ENCODE data around the gene PROM2. TPM values are rescaled to one million over a fixed set of nuclear protein-coding genes. Genes with fewer than 3 reads are reported as not detected.

PROM2 gene
- total and polyA plus RNA-seq, 4 donors: 0.11 to 1.1 (median 0.24) TPM

DNA sequence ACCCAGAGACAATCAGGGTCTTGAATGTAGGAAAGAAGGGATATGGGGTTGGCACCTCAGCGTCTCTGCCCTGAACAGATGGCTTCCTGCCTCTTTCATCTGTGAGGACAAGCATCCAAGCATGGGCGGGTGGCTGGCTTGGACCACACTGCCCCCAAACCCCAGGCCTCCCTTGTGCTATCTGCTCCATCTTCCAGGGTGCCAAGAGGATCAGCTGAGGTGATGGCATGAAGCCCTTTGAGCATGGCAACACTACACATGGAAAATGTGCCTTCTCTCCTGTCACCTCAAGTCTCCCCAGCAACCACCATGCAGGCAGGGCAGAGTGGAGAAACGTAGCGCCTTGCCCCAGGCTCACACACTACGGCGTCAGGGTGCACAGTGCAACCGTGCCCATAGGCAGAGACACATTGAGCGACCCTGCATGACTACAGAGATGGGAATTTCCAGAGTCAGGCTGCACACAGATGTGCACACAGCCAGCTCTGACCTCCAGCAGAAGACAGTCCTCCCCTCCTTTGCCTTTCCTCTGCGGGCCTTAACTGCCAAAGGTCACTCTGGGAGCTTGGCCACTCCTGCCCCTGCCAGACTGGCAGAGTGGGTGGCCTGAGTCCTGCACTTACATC, 24.4 kb downstream of the PROM2 start:
- H3K4me1 ChIP-seq (ENCODE audit: control insufficient read depth in 4 of 4, insufficient read depth in 4 of 4, low read length in 3 of 4): peaks cover 0 to 3% (median 0%) of the 10 kb centered on the region in 4 donors
- DNase-seq (ENCODE audit: low spot score): no peak
- H3K27ac ChIP-seq (ENCODE audit: low read depth in 1 of 2, low read length in 2 of 2): no peak overlapping the region
- no peaks in the 10 kb centered on the region for H3K27me3 ChIP-seq (ENCODE audit: control insufficient read depth in 4 of 4, insufficient read depth in 4 of 4, low read length in 3 of 4)
- no peak for TF ChIP-seq YY1 (IDR thresholded peaks at IDR 0.05)
- 90% methylated on average over 9 of the region's 9 CpGs for WGBS
- H3K9me3 ChIP-seq (ENCODE audit: control insufficient read depth in 4 of 4, low read length in 3 of 4): no peaks in the 10 kb centered on the region
- H3K9ac ChIP-seq (ENCODE audit: low read depth in 1 of 2, low read length in 2 of 2): no peak overlapping the region
- H3K4me3 ChIP-seq (ENCODE audit: low read depth in 1 of 3, low read length in 3 of 3): no peak overlapping the region
- no peaks in the 10 kb centered on the region for H3K36me3 ChIP-seq (ENCODE audit: control insufficient read depth in 4 of 4, insufficient read depth in 3 of 4, low read depth in 1 of 4, low read length in 3 of 4)

GRCh38 chr2:95299961-95300360, 25.7 kb downstream of the PROM2 start:
- DNase-seq (ENCODE audit: low spot score): no peak
- no peaks in the 10 kb centered on the region for H3K27me3 ChIP-seq (ENCODE audit: control insufficient read depth in 4 of 4, insufficient read depth in 4 of 4, low read length in 3 of 4)
- H3K4me1 ChIP-seq (ENCODE audit: control insufficient read depth in 4 of 4, insufficient read depth in 4 of 4, low read length in 3 of 4): peaks cover 4 to 10% (median 7%) of the 10 kb centered on the region in 4 donors
- no peaks in the 10 kb centered on the region for H3K36me3 ChIP-seq (ENCODE audit: control insufficient read depth in 4 of 4, insufficient read depth in 3 of 4, low read depth in 1 of 4, low read length in 3 of 4)
- H3K9me3 ChIP-seq (ENCODE audit: control insufficient read depth in 4 of 4, low read length in 3 of 4): no peaks in the 10 kb centered on the region
- no peak for TF ChIP-seq ZBTB33 (IDR thresholded peaks at IDR 0.05)
- no peak for TF ChIP-seq JUND (IDR thresholded peaks at IDR 0.05)
- no peak for TF ChIP-seq HNF4G (IDR thresholded peaks at IDR 0.05)
- TF ChIP-seq HNF4A (conservative IDR thresholded peaks at IDR 0.05): no peak
- TF ChIP-seq NR2F2 (IDR thresholded peaks at IDR 0.05): no peak
- no peak for TF ChIP-seq FOXA1 (IDR thresholded peaks at IDR 0.05)
- TF ChIP-seq YY1 (IDR thresholded peaks at IDR 0.05): no peak
- no peak for TF ChIP-seq SP1 (IDR thresholded peaks at IDR 0.05)
- TF ChIP-seq TAF1 (conservative IDR thresholded peaks at IDR 0.05): no peak
- no peak for TF ChIP-seq RAD21 (IDR thresholded peaks at IDR 0.05)
- no peak for TF ChIP-seq GABPA (IDR thresholded peaks at IDR 0.05 in 1 of 2, conservative IDR thresholded peaks at IDR 0.05 in 1 of 2)
- TF ChIP-seq MAX (IDR thresholded peaks at IDR 0.05): no peak
- H3K27ac ChIP-seq (ENCODE audit: low read depth in 1 of 2, low read length in 2 of 2): no peak overlapping the region
- H3K9ac ChIP-seq (ENCODE audit: low read depth in 1 of 2, low read length in 2 of 2): no peak overlapping the region
- WGBS: 92% methylated on average over 9 of the region's 9 CpGs
- no peak overlapping the region for H3K4me3 ChIP-seq (ENCODE audit: low read depth in 1 of 3, low read length in 3 of 3)

GRCh38 chr2:95300450-95300849, 26.2 kb downstream of the PROM2 start:
- Histone ChIP-seq H3K27ac (ENCODE audit: low read depth in 1 of 2, low read length in 2 of 2) (no peak overlapping the region), H3K9me3 (ENCODE audit: control insufficient read depth in 4 of 4, low read length in 3 of 4) (no peaks in the 10 kb centered on the region), H3K27me3 (ENCODE audit: control insufficient read depth in 4 of 4, insufficient read depth in 4 of 4, low read length in 3 of 4) (no peaks in the 10 kb centered on the region), H3K4me1 (ENCODE audit: control insufficient read depth in 4 of 4, insufficient read depth in 4 of 4, low read length in 3 of 4) (peaks cover 7 to 15% (median 10%) of the 10 kb centered on the region in 4 donors), H3K4me3 (ENCODE audit: low read depth in 1 of 3, low read length in 3 of 3) (no peak overlapping the region), H3K9ac (ENCODE audit: low read depth in 1 of 2, low read length in 2 of 2) (no peak overlapping the region), H3K36me3 (ENCODE audit: control insufficient read depth in 4 of 4, insufficient read depth in 3 of 4, low read depth in 1 of 4, low read length in 3 of 4) (no peaks in the 10 kb centered on the region)
- no peak for DNase-seq (ENCODE audit: low spot score)
- 63% methylated on average over 11 of the region's 11 CpGs for WGBS
- TF ChIP-seq SP1 (IDR thresholded peaks at IDR 0.05) (no peak), MAX (IDR thresholded peaks at IDR 0.05) (no peak), ZBTB33 (IDR thresholded peaks at IDR 0.05) (no peak), HNF4A (conservative IDR thresholded peaks at IDR 0.05) (no peak), REST (IDR thresholded peaks at IDR 0.05) (no peak), JUND (IDR thresholded peaks at IDR 0.05) (no peak), FOXA1 (IDR thresholded peaks at IDR 0.05) (no peak), GABPA (IDR thresholded peaks at IDR 0.05 in 1 of 2, conservative IDR thresholded peaks at IDR 0.05 in 1 of 2) (no peak), FOXA2 (IDR thresholded peaks at IDR 0.05) (no peak), TAF1 (conservative IDR thresholded peaks at IDR 0.05) (no peak), EGR1 (IDR thresholded peaks at IDR 0.05; ENCODE audit: low read depth in 2 of 2) (no peak), NR2F2 (IDR thresholded peaks at IDR 0.05) (no peak)
- TF ChIP-seq, protein P1, sequence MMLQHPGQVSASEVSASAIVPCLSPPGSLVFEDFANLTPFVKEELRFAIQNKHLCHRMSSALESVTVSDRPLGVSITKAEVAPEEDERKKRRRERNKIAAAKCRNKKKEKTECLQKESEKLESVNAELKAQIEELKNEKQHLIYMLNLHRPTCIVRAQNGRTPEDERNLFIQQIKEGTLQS (IDR thresholded peaks at IDR 0.05): no peak
- TF ChIP-seq, protein P2, sequence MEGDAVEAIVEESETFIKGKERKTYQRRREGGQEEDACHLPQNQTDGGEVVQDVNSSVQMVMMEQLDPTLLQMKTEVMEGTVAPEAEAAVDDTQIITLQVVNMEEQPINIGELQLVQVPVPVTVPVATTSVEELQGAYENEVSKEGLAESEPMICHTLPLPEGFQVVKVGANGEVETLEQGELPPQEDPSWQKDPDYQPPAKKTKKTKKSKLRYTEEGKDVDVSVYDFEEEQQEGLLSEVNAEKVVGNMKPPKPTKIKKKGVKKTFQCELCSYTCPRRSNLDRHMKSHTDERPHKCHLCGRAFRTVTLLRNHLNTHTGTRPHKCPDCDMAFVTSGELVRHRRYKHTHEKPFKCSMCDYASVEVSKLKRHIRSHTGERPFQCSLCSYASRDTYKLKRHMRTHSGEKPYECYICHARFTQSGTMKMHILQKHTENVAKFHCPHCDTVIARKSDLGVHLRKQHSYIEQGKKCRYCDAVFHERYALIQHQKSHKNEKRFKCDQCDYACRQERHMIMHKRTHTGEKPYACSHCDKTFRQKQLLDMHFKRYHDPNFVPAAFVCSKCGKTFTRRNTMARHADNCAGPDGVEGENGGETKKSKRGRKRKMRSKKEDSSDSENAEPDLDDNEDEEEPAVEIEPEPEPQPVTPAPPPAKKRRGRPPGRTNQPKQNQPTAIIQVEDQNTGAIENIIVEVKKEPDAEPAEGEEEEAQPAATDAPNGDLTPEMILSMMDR (IDR thresholded peaks at IDR 0.05; ENCODE audit: low read depth, low read length, missing input control): no peak

All from liver (tissue), 9 donors.